ENCODE results near the gene VTI1B.
"Not testable (repeated sequence)": the region's sequence is repeated elsewhere in the genome, so short reads cannot be mapped to it uniquely, and the experiment has no call there.

The VTI1B gene

GRCh38 chr14:67674480-67675218 is at the start of gene VTI1B:
VTI1B (minus strand) TSS chr14:67674632; CDS start chr14:67674489, 143 bp downstream.
- peak; percentile 94 for DNase-seq

DNA sequence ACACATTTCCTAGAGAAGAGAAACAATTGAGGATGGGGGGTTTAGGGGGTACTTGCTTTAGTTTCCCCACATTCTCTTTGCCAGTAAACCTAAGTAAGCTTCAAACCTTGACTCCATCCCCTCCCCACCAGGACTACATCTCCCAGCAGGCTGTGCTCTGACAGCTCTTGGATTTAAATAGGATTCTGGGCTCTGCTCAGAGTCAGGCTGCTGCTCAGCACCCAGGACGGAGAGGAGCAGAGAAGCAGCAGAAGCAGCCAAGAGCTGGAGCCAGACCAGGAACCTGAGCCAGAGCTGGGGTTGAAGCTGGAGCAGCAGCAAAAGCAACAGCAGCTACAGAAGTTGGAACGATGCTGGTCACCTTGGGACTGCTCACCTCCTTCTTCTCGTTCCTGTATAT is 47.9 kb upstream of the VTI1B start:
- peak; percentile 82 for DNase-seq

DNA sequence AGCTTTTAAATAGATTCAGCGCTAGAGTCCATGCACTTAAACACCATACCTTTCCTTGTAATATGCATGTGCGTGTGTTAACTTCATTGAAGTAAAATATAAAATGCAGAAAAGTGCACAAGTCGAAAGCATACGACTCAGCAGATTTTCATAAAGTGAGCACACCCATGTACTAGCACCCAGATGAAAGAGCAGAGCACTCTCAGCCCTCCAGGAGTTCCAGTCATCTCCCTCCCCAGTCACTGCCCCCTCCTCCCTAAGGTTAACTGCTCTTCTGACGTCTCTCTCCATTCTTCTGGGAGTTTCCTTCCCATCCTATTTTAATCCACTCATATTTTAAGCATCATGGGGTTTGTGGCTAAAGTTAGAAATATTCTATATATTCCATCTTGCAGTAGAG is 47.4 kb upstream of the VTI1B start:
- DNase-seq, result no peak

- no peak for DNase-seq
Observed at GRCh38 chr14:67719866-67720265, 45.4 kb upstream of the VTI1B start.

GRCh38 chr14:67719385-67719784 is 45.0 kb upstream of the VTI1B start:
- DNase-seq, result not testable (repeated sequence)

GRCh38 chr14:67718265-67718664 is 43.8 kb upstream of the VTI1B start:
- no peak for DNase-seq

DNA sequence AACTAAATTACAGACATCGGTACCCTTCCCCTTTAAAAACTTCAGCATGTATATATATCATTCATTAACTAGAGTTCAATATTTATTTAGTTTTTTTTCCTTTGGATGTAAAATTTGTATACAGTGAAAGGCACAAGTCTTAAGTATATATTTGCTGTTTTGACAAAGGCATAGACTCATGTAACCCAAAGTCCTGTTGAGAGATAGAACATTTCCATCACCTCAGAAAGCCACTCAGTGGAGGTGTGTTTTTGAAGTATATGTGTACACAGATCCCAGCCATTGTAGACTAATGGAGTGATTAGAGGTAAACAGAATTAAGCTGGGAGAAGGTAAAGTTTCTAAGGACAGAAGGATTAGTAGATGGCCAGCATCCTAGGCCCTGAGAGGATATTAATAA is 42.6 kb upstream of the VTI1B start:
- DNase-seq, result no peak

GRCh38 chr14:67710209-67710608 is 35.8 kb upstream of the VTI1B start:
- no peak for DNase-seq

DNA sequence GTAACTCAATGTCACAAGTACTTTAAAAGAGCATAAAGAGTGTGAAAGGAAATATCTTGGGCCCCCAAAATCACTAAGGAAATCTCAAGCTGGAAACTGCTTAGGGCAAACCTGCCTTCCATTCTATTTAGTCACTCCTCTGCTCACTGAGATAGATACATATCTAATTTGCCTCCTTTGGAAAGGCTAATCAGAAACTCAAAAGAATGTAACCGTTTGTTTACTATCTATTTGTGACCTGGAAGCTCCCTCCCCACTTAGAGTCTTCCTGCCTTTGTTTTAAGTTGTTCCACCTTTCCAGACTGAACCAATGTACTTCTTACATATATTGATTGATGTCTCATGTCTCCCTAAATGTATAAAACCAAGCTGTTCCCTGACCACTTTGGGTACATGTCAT is 35.4 kb upstream of the VTI1B start:
- not testable (repeated sequence) for DNase-seq

- DNase-seq, result not testable (repeated sequence)
Observed at GRCh38 chr14:67709346-67709745, 34.9 kb upstream of the VTI1B start.

- no peak for DNase-seq
Observed at GRCh38 chr14:67705211-67705610, 30.8 kb upstream of the VTI1B start.

GRCh38 chr14:67704484-67705089 is 30.2 kb upstream of the VTI1B start:
- DNase-seq, result no peak

DNA sequence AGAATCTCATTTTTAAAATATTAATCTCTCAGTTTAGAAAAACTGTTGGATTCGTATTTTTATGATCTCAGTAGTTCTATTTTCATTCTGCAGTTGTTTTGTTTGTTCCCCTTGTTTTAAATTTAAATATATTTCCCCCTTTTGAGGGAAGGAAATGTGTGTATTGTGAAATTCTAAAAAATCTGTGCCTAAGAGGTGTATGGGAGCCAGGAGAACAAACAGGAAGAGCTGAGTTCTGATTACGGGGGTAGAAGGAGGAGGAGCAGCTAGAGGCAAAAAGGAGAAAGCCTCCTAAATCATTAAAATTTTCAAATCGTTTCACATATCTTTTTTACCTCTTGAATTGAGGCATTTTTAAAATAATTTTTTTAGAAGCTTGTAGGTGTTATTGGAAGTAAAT is 29.6 kb upstream of the VTI1B start:
- no peak for DNase-seq

- not testable (repeated sequence) for DNase-seq
Observed at GRCh38 chr14:67701492-67701891, 27.1 kb upstream of the VTI1B start, which contains the start of gene RDH12. RDH12 (plus strand) TSS chr14:67701886; CDS start chr14:67722643, 20,757 bp downstream.

GRCh38 chr14:67698179-67698578 is 23.7 kb upstream of the VTI1B start:
- DNase-seq, result no peak

GRCh38 chr14:67697006-67697405 is 22.6 kb upstream of the VTI1B start:
- no peak for DNase-seq

GRCh38 chr14:67695394-67695949 is 21.0 kb upstream of the VTI1B start, which contains the start of gene RDH11:
RDH11 (minus strand) TSS chr14:67695764; CDS start chr14:67695703, 61 bp downstream.
- DNase-seq, result peak; percentile 90

DNA sequence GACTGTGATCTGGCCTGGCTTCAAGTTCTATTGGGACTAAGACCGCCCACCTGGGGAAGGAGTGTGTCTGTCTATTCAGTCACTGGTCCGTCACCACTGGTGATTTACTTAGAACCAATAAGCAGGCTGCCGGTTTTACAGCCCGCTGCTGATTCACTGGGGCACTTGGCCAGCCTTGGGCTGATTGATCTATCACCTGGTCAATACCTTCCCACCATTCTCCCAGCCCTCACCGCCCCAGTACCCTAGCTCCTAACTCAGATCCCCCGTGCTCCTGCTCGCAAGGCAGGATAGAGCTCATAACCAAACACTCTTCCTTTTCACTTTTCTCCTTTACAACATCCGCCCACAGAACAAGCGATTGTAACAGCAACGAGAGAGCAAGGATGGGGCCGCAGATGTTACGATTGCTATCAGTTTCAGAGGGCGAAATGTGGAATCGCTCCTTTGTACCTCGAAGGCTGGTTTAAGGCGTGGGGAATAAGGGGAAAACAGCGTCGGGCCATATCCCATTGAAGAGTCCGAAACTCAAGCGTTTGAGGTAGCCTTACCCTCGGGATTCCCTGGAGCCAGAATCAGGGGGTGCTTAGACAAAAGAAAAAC is 20.5 kb upstream of the VTI1B start:
- peak; percentile 80 for DNase-seq

GRCh38 chr14:67690011-67690410 is 15.6 kb upstream of the VTI1B start:
- DNase-seq, result no peak

DNA sequence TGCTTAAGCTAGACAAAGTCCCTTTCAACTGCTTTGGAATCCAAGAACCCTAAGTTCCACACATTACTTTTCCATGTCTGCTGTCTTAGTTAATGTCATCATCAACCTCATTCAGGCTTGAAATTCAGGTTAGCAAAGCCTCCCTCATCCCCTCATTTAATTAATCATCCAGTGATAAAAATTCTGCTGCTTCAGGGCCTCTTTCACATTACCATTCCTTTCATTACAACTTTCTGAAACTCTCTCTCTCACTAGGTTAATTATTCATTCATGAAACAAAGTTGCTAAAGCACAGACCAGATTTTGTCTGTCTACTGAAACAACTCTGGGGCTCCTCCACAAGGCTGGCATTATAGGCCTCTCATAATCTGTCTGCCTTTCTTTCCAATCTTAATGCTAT is 9.4 kb upstream of the VTI1B start:
- DNase-seq, result no peak

GRCh38 chr14:67680941-67681340 is 6.5 kb upstream of the VTI1B start:
- DNase-seq, result no peak

DNA sequence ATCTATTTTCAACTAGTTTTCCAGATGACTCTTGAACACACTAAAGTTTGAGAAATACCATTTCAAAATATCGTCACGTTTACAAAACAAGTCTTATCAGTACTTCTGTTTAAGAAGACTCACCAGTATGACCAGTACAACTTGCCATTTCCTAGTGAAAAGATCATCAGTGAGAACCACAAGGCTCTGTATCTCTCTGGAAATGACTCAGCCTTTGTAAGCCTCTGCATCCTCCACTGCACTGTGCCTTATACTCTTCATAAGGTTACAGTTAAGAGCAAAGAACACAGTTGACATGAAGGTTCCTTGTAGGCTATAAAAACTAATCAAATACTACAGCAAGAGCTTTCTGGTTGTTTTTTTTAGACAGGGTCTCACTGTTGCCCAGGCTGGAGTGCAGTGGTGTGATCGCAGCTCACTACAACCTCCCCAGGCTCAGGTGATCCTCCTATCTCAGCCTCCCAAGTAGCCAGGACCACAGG is 5.7 kb upstream of the VTI1B start:
- no peak for DNase-seq

DNA sequence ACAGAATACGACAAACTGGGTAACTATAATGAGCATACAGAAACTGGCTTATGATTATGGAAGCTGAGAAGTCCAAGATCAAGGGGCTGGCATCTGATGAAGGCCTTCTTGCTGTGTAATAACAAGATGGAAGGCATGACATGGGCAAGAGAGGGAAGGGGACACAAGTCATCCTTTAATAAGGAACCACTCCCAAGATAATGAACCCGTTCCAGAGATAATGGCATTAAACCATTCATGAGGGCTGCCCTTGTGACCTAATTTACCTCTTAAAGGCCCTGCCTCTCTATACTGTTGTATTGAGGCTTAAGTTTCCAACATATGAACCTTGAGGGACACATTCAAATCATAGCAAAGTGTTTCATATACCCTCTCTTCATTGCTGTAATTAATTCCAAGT is 4.6 kb upstream of the VTI1B start:
- DNase-seq, result no peak

- no peak for DNase-seq
Observed at GRCh38 chr14:67675219-67675582, 769 bp upstream of the VTI1B start.
